NCI-H82 (cell line): ENCODE data around the gene OTOG.

Experiments used
- DNase-seq: peaks from one replicate; lab custom pipeline; 2025; lab: John Stamatoyannopoulos, UW

The OTOG gene

GRCh38 chr11:17560281-17561110, 13.4 kb downstream of the OTOG start:
- DNase-seq = no peak

DNA sequence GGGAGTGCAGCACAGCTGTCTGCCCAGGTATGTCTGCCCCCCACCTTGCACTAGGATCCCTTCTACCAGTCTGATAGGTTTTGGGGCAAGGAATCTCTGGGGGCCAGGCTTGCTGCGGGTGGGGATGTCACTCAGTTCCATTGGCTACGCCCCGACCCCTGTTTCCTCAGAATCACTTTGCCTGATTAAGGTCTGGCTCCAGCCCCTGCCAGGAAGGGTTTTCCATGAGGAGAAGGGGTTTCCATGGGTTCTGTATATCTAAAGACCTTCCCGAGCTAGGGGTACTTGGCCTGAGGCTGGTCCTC, 14.0 kb downstream of the OTOG start:
- no peak for DNase-seq

- no peak for DNase-seq
Measured at GRCh38 chr11:17561526-17561925, 14.5 kb downstream of the OTOG start.

DNA sequence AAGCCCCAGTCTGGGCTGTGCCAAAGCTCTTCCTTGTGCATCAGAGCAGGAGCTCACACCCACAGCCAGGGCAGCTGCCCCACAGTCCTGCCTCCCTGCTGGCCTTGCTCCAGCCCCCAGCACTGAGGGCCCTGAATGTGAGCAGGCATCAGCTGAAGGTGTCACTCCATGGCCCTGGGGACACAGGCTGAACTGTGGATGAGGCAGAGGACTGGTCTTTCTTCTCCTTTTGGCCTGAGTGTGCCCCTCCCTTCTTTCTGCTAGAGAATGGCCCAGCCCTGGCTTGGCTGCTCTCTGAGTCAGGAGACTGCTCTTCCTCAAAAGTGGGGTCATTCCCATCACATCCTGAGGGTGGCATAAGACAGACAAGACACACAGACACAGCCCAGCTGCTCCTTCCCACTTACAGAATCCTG, 16.2 kb downstream of the OTOG start:
- DNase-seq = peak; percentile 28

GRCh38 chr11:17563961-17564686, 17.1 kb downstream of the OTOG start:
- no peak for DNase-seq

DNA sequence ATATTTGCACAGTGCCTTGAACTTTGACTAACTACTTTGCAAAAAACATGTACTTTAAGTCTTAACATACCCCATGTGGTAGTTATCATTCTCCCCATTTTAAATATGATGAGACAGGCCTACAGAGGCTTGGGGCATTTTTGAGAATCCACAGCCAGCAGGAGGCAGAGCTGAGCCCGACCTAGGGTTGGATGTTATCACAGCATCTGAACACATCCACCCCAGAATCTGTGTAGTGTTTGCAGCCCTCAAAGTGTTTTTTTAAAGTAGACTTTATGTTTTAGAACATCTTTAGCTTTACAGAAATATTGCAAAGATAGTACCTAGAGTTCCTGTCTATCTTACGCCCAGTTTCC, 17.6 kb downstream of the OTOG start:
- peak; percentile 28 for DNase-seq

DNA sequence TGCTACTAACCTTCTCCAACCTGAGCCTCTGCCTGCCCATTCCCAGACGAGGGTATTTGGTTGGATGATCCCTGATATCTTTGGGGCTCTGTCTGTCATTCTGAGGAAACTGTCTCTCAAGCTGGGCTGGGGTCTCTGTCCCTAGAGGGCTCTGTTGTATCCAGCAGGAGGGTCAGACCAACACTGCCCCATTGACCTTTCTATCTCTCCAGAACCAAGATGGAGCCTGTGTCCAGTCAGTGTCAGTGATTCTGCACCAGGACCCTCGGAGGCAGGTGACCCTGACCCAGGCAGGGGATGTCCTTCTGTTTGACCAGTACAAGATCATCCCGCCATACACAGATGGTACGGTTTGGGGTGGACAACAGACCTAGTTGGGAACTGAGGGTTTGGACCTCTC, 21.9 kb downstream of the OTOG start:
- no peak for DNase-seq

- no peak for DNase-seq
Measured at GRCh38 chr11:17570034-17570433, 23.0 kb downstream of the OTOG start.

- DNase-seq = no peak
Measured at GRCh38 chr11:17571431-17572358, 24.6 kb downstream of the OTOG start.

DNA sequence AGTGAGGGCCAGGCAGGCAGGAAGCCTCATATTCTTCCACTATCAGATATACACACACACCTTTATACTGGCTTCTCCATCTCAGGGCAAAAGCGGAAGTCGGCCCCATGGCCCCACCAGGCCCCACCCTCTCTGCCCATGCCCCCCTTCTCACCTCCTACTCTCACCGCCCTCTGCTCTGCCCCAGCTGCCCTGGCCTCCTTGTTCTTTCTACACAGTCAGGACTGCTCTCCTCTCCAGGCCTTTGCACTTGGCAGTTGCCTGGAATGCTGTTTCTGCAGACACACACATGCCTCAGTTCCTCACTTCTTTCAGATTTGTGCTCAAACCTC, 25.3 kb downstream of the OTOG start:
- DNase-seq = no peak

- no peak for DNase-seq
Measured at GRCh38 chr11:17572791-17573460, 25.9 kb downstream of the OTOG start.

GRCh38 chr11:17573526-17573925, 26.5 kb downstream of the OTOG start:
- DNase-seq = no peak

- no peak for DNase-seq
Measured at GRCh38 chr11:17574141-17575091, 27.4 kb downstream of the OTOG start.

DNA sequence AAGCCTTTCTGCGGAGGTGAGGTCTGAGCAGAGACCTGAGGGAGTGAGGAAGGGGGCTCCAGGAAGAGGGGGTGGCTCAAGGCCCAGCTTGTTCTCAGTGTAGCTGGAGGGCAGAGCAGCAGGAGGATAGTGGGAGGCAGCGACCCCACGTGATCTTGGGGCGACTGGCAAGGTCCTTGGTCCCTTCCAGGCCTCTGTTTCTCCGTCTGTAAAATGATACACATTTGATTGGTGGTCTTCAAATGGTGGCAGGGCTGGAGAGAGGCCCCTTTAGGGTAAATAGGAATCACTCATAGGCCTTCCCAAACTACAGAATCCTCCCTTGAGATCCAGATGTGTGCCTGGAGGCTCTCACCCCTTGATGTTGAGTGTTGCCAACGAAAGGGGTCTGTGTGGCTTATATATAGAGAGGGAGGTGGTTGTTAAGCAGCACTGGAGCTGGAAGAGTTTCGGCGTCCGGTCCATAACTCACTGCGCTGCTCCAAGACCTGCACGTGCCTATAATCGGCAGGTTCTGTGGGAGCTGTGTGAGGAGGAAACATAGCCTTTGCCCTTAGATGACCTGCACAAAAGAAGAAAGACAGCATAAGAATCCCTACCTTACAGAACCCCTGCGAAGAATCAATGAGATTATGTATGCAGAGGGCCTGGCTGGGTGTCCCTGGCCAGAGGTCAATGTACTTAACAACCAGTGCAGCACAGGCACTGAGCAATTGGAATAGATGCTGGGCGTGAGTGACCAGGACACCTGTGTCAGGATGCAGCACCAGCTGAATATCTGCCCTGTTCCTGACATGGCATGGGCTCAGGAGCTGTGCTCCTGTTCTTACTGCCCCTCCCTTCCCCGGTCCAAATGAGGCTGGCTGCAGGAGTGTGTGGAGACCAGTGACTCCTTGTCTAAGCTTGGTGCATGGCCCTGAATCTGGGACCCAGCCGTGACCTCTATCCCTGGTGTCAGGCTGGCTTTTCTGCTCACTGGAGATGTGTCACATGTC, 28.7 kb downstream of the OTOG start:
- DNase-seq = peak; percentile 12

GRCh38 chr11:17578296-17578695, 31.2 kb downstream of the OTOG start:
- no peak for DNase-seq

DNA sequence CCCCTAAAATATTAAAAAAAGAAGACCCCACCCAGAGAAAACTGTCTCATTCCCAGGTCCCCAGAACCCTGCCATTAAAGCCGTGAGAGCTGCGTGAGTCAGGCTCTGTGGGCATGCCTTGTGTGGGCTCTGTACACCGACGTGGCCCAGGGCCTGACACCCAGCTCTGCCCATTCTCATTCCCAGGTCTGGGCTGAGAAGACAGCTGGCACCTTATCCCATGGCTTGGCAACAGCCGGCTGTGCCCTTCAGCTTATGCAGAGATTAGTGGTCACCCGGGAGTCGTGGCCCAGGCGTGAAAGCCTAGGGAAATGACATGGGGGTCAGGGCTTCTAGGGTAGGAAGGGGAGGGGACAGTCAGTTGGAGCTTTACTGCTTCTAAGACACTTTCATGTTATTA, 31.9 kb downstream of the OTOG start:
- DNase-seq = no peak

DNA sequence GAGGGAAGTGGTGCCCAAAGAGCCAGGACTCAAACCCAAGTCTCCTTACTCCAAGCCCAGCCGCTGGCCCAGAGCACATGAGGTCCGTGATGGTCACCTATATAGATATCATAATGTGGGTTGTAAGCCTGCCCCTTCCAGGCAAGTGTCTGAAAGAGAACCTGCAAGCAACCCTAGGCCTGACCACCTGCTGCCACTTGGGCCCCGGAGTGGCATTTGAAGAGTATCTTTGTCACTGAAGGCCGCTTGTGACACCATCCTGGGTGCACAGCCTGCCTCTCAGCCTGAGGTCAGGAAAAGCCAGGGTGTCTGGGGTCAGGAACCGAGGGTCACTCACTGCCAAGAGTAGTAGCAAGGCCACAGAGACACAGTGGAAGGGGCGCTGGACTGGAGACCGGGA, 32.4 kb downstream of the OTOG start:
- DNase-seq = no peak

DNA sequence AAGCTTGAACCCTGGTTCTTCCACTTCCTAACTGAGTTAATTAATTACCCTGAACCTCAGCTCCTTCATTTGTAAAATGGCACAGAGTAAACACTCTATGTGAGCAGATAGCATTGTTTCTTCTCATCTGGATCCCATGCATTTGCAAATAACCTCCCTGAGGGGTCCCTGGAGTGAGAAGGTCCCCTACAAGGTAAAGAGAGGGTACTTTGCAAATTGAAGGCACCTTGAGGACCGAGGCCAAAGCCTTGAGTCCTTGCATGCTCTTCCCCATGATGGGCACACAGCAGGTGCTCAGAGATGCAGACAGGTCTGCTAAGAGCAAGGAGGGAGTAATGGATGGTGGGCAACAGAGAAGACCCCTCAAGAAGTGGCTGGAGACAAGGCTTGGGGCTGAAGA, 33.2 kb downstream of the OTOG start:
- no peak for DNase-seq

DNA sequence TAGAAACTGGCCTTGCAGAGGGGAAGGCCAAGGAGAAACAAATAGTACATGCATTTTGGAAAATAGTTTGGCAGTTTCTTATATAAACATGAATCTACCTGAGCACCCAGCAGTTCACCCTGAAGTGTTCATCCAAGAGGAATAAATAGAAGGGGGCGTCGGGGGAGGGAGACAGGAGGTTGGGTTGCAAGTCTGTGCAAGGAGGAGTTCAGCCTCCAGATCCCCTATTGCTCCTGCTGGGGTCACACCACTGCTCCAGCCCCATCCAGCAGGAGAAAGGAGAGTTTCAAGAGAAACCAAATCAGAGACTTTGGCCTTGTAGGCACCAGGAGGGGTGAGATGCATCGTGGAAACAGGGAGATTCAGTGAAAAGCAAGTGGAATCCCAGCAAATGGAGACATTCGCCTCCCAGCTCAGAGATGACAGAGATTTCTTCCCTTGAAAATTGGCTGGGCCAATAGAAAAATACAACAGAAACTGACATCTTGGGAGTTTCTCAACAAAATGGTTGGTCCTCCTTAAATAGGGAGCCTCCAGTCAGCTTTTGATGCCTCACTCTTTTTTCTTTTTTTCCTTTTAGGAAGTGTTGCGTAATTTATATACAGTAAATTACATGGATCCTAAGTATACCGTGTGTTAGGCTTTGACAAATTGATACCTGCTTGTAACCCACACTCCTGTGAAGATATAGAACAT, 34.1 kb downstream of the OTOG start:
- DNase-seq = no peak
